OCI-LY3 (cell line): ENCODE measurements around the gene GPR31.

Experiments used
- H2AFZ ChIP-seq: fragments of 200-600, 300-600 bp; shearing (Covaris generic); 2 replicates; pipeline ENCODE4 v1.6.0; 2014; ENCODE audit warnings: antibody characterized with exemption, low read depth, low read length
- H3K27ac ChIP-seq: fragments of 200-600, 300-600 bp; sonication (generic); 2 replicates; pipeline ENCODE4 v1.5.1; 2014; ENCODE audit warnings: mild to moderate bottlenecking, low read length, moderate library complexity, mixed read lengths
- H3K27me3 ChIP-seq: fragments of 200-600, 300-600 bp; sonication (generic); 2 replicates; pipeline ENCODE4 v1.6.1; 2014; ENCODE audit warnings: low read depth, low read length, mixed read lengths
- H3K36me3 ChIP-seq: fragments of 200-600, 300-600 bp; sonication (generic); replicated peaks from 2 replicates; pipeline ENCODE3; 2014; ENCODE audit warnings: low read depth, low read length, mixed read lengths
- H3K4me1 ChIP-seq: fragments of 300-600, 200-600 bp; sonication (generic); 2 replicates; pipeline ENCODE4 v1.6.1; 2014; ENCODE audit warnings: low read length, mixed read lengths
- H3K4me2 ChIP-seq: fragments of 200-600, 300-600 bp; sonication (generic); 2 replicates; pipeline ENCODE4 v1.6.1; 2014; ENCODE audit warnings: low read length, mixed read lengths
- H3K4me3 ChIP-seq: fragments of 300-600, 200-600 bp; sonication (generic); 2 replicates; pipeline ENCODE4 v1.5.1; 2014; ENCODE audit warnings: antibody characterized with exemption, mild to moderate bottlenecking, low read length, moderate library complexity
- H3K79me2 ChIP-seq: fragments of 300-600, 200-600 bp; shearing (Covaris generic); 2 replicates; pipeline ENCODE4 v1.6.1; 2014; ENCODE audit warnings: mild to moderate bottlenecking, low read length, mixed read lengths
- H3K9ac ChIP-seq: fragments of 300-600, 200-600 bp; shearing (Covaris generic); 2 replicates; pipeline ENCODE4 v1.6.0; 2014; ENCODE audit warnings: mild to moderate bottlenecking, low read length, moderate library complexity
- H3K9me3 ChIP-seq: fragments of 200-600, 300-600 bp; shearing (Covaris generic); 2 replicates; pipeline ENCODE4 v1.6.1; 2014; ENCODE audit warnings: low read length, mixed read lengths; ENCODE audit not compliant: insufficient read depth
- H4K20me1 ChIP-seq: fragments of 200-600, 300-600 bp; sonication (generic); 2 replicates; pipeline ENCODE4 v1.6.1; 2016; ENCODE audit warnings: low read length, mixed read lengths; ENCODE audit not compliant: insufficient read depth
- CTCF ChIP-seq: fragments of 200-600, 300-600 bp; sonication (generic); IDR thresholded peaks from 2 replicates; pipeline ENCODE4 v1.5.1; 2014; ENCODE audit warnings: antibody characterized with exemption, low read length, low read depth
- EZH2phosphoT487 ChIP-seq: fragments of 200-600 bp; shearing (Covaris generic); IDR thresholded peaks from 2 replicates; pipeline ENCODE4 v1.6.1; 2018; ENCODE audit warnings: antibody characterized with exemption, mixed run types, low read depth

Gene GPR31

GRCh38 chr6:167122041-167122826, 35.5 kb downstream of the GPR31 start:
- peak overlapping the region; percentile 33 for H3K4me3 ChIP-seq

GRCh38 chr6:167121335-167121841, 36.4 kb downstream of the GPR31 start:
- peaks cover 3% of the 10 kb centered on the region; the same call in 1 of the 2 replicates for H3K9me3 ChIP-seq
- H3K4me3 ChIP-seq = no peak overlapping the region
- peaks cover 54% of the 10 kb centered on the region for H3K27me3 ChIP-seq
- no peaks in the 10 kb centered on the region for H4K20me1 ChIP-seq
- no peak overlapping the region for H3K27ac ChIP-seq
- peaks cover 2% of the 10 kb centered on the region for H3K36me3 ChIP-seq
- H3K4me1 ChIP-seq = peaks cover 69% of the 10 kb centered on the region
- H3K9ac ChIP-seq = no peak overlapping the region
- peak overlapping the region; percentile 57 for H3K4me2 ChIP-seq
- no peak for TF ChIP-seq CTCF
- TF ChIP-seq EZH2phosphoT487 = no peak
- no peak overlapping the region for H2AFZ ChIP-seq
- no peaks in the 10 kb centered on the region for H3K79me2 ChIP-seq

More at GRCh38 chr6:167122041-167122826, 35.5 kb downstream of the GPR31 start:
- Histone ChIP-seq H3K79me2 (no peaks in the 10 kb centered on the region), H3K4me2 (peak overlapping the region; percentile 57), H3K4me1 (peaks cover 69% of the 10 kb centered on the region), H3K9ac (no peak overlapping the region), H3K9me3 (peaks cover 3% of the 10 kb centered on the region; the same call in 1 of the 2 replicates), H3K27me3 (peaks cover 50% of the 10 kb centered on the region), H2AFZ (no peak overlapping the region), H3K27ac (no peak overlapping the region), H4K20me1 (no peaks in the 10 kb centered on the region), H3K36me3 (peaks cover 2% of the 10 kb centered on the region)
- TF ChIP-seq CTCF = no peak
- TF ChIP-seq EZH2phosphoT487 = no peak

- Histone ChIP-seq H3K4me2 (peak overlapping the region; percentile 34; the same call in 1 of the 2 replicates), H3K4me3 (no peak overlapping the region)
These were observed 37.2 kb downstream of the GPR31 start for GRCh38 chr6:167120583-167120903.

More at GRCh38 chr6:167120583-167120903, 37.2 kb downstream of the GPR31 start:
- no peaks in the 10 kb centered on the region for H3K79me2 ChIP-seq
- H3K9ac ChIP-seq = no peak overlapping the region
- H3K4me1 ChIP-seq = peaks cover 66% of the 10 kb centered on the region
- H3K9me3 ChIP-seq = peaks cover 3% of the 10 kb centered on the region; the same call in 1 of the 2 replicates
- H4K20me1 ChIP-seq = no peaks in the 10 kb centered on the region
- no peak for TF ChIP-seq EZH2phosphoT487
- no peak for TF ChIP-seq CTCF
- H3K36me3 ChIP-seq = peaks cover 2% of the 10 kb centered on the region
- no peak overlapping the region for H3K27ac ChIP-seq
- peaks cover 61% of the 10 kb centered on the region for H3K27me3 ChIP-seq
- no peak overlapping the region for H2AFZ ChIP-seq
